HG02938 (cell line): ENCODE measurements around the gene CASKIN2.

Experiments
- ATAC-seq: cut with Tn5 transposase; IDR thresholded peaks from one replicate; pipeline ENCODE4 v1.9.1; 2021; ENCODE audit warnings: mild to moderate bottlenecking, moderate library complexity; ENCODE audit not compliant: unreplicated experiment

Gene CASKIN2

GRCh38 chr17:75505640-75506039, 9.7 kb downstream of the CASKIN2 start:
- ATAC-seq: no peak

GRCh38 chr17:75505152-75505409, 10.3 kb downstream of the CASKIN2 start:
- no peak for ATAC-seq

DNA sequence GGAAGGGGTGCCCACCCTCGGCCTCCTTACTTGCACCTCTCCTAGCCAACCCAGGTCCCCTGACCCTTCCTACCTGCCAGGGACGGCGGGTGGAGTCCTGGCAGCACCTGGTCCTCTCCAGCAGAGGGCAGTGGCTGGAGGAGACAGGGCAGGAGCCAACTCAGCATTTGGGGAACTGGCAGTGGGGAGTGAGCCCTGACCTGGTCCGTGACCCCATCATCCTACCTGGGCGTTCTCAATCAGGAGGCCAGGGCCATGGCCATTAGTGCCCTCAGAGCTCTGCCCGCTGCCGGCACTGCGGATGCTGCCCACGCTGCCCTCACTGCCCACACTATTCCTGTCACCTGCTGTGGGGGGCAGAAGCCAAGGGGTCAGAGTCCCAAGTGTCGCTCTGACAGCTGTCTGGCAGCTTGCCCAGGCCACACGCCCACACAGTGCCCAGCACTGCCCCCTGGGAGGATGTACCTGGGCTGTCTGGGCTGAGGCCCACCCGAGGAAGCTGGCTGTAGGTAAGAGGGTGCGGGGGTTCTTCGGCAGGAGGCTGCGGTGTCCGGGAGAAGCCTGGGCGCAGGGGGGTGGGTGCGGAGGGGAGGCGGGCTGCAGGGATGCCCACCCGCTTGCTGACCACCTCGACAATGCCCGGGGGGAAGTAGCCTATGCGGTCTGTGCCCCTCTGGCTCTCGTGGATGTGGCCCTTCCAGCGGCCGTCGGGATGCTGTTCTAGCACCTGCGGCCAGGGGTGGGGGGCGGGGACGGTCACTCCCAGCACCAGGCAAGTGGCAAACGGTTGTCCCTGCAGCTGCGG, 10.8 kb downstream of the CASKIN2 start:
- ATAC-seq: no peak

GRCh38 chr17:75503976-75504346, 11.4 kb downstream of the CASKIN2 start:
- ATAC-seq: no peak

GRCh38 chr17:75503337-75503950, 11.9 kb downstream of the CASKIN2 start:
- ATAC-seq: no peak

- no peak for ATAC-seq
Observed at GRCh38 chr17:75502721-75503329, 12.5 kb downstream of the CASKIN2 start.

DNA sequence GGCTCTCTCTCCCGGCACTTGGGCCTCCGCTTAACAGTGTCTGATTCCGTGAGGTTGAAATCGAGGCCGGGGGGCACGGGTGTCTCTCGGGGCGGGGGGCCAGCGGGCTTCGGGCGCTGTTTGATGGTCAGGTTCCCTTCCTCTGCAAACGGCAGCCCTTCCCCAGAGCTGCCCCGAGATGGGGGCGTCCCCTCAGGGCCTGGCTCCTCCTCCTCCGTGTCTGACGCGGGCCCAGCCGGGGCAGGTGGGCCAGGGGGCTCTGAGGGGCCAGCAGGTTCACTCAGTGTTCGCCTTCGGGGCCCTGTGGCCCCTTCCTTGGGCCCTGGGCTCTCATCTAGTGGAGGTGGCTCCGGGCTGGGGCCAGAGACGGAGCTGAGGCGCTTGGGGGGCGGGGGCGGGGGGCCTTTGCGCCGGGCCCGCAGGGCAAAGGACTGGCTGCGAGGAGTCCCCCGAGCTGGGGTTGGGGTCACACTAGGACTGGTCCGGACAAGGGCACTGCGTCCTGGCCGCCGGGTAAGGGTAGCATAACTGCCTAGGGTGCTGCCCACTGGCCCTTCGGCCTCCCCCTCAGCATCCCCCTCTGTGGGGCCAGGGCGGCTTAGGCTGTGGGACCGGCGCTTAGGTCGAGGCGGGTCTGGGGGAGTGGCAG, 13.1 kb downstream of the CASKIN2 start:
- ATAC-seq: no peak

DNA sequence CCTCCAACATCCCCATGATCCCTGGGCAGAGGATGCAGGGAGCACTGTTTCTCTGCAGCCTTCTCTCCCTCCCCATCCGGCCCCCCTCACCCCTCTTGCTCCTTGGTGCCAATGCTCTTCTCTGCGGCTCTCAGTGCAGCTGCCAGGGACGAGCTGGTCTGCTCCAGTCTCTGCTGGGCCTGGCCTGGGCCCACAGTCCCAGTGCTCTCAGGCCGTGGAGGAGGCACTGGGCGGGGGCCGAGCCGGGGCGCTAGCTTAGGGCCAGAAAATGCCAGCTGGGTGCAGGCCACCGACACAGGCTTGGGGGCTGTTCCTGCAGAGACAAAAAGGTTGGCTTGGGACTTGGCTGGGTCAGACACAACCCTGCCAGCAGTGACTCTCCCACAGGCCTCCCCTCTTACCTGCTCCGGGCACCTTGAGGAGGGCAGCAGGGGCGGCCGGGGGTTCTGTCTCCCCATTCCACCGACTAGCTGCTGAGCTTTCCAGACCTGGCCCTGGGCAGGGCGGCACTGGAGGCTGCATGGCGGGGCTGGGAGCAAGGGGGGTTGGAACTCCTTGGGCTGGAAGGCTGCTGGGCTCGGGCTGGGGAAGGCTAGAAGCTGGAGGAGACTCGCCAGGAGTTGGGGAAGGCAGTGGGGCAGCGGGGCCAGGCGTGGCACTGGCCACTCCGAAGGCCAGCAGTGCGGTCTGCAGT, 13.8 kb downstream of the CASKIN2 start:
- no peak for ATAC-seq

DNA sequence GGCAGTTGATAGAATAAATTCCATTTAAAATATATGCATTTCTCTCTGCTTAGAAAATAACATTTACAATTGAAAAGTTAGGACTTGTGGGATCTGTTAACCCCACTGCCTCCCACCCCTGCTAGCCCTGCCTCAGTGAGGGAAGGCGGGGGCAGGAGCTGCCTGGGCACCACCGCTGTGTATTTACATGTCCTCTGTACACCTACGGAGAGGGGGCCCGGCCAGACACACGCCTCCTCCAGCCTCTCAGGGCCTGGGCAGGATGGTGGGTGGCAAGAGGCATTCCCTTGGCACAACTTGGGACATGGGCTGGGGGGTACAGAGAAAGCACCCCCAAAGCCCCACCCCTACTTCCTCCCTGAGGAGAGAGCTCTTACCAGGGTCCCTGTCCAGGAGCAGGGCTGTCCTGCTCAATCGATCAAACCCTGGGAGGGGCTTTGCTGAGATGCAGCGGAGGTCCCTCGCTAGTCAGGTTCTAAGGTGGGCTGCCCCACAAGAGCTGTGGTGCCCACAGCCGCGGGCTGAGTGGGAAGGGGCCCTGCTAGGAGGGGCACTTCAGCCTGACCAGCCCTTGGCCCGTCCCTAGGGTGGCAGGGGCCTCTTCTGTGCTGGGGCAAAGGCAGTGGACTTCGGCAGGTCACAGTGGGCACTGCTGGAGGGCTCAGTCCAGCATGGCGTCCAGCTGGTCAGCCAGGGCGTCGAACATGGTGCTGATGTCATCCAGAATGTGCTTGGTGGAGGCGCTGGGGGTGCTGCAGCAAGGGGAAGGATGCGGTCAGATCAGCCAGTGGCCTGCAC, 14.7 kb downstream of the CASKIN2 start:
- ATAC-seq: no peak

GRCh38 chr17:75499313-75500022, 15.9 kb downstream of the CASKIN2 start:
- ATAC-seq: no peak

DNA sequence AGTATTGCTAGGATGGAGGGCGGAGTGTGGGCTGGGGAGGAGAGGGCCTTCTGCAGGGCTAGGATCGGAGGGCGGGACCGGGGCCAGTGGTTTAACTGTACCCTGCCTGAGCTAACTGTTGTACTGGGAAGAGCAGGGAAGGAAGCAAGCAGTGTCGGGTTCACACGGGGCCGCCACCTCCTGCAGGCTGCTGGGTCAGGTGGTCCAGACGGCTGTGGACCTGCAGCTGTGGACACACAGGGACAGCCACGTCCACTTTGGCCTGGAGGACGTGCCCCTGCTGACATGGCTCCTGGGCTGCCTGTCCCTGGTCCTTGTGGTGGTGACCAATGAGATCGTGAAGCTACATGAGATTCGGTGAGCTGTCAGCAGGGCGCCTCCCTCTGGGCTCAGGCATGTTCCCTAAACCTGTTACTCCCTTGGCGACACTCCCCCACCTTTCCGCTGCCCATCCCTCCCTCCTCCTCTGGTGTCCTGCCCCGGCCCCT, 16.6 kb downstream of the CASKIN2 start:
- ATAC-seq: no peak

- ATAC-seq: no peak
Observed at GRCh38 chr17:75498039-75498725, 17.2 kb downstream of the CASKIN2 start.

GRCh38 chr17:75496005-75496404, 19.3 kb downstream of the CASKIN2 start:
- no peak for ATAC-seq

DNA sequence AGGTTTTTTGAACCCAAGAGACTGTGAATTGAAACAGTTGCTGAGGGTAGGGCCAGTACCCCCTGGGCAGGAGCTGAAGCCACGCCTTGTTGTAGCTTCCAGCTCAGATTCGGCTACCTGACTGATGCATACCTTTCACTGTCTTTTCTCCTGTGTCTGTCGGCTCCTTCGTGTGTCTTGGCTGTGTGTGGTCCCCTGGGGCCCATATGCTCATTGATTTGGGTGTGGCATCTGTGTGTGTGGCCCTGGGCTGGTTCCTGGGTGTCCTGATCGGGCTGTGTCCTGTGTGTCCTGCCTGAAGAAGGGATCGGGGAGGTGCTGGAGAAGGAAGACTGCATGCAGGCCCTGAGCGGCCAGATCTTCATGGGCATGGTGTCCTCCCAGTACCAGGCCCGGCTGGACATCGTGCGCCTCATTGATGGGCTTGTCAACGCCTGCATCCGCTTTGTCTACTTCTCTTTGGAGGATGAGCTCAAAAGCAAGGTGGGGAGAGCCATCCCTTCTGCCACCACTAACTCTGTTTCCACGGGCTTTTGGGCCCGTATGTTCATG, 20.9 kb downstream of the CASKIN2 start:
- ATAC-seq: no peak

GRCh38 chr17:75493476-75494129, 21.7 kb downstream of the CASKIN2 start:
- ATAC-seq: no peak

DNA sequence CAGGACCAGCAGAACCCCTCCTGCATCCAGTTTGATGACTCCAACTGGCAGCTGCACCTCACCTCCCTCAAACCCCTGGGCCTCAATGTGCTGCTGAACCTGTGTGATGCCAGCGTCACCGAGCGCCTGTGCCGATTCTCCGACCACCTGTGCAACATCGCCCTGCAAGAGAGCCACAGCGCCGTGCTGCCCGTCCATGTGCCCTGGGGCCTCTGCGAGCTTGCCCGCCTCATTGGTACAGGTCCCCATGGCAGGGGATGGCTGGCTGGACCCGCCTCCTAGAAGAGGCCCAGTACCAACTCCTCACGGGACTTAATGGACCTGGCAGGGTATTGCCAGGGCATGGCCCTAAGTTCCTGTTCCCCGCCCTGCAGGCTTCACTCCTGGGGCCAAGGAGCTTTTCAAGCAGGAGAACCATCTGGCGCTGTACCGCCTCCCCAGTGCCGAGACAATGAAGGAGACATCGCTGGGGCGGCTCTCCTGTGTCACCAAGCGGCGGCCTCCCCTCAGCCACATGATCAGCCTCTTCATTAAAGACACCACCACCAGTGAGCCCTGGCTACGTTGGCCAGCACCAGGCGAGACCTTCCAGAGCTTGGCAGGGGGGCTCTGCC, 22.7 kb downstream of the CASKIN2 start:
- ATAC-seq: no peak

- no peak for ATAC-seq
Observed at GRCh38 chr17:75491680-75492079, 23.7 kb downstream of the CASKIN2 start.
